GM19025 (cell line): ENCODE results near the gene KCNMA1.

Source experiments
- ATAC-seq: cut with Tn5 transposase; IDR thresholded peaks from one replicate; pipeline ENCODE4 v1.9.1; 2021; ENCODE audit warnings: mild to moderate bottlenecking, low read depth, moderate library complexity; ENCODE audit not compliant: unreplicated experiment

Gene KCNMA1

GRCh38 chr10:77027576-77027975 lies 610.0 kb downstream of the KCNMA1 start:
- ATAC-seq = peak; percentile 78

GRCh38 chr10:77027141-77027540 lies 610.5 kb downstream of the KCNMA1 start:
- no peak for ATAC-seq

- no peak for ATAC-seq
Observed at GRCh38 chr10:77026148-77026547, 611.5 kb downstream of the KCNMA1 start.

GRCh38 chr10:77024461-77024860 lies 613.1 kb downstream of the KCNMA1 start:
- ATAC-seq = no peak

- ATAC-seq = no peak
Observed at GRCh38 chr10:77023396-77023795, 614.2 kb downstream of the KCNMA1 start.

GRCh38 chr10:77022671-77023070 lies 614.9 kb downstream of the KCNMA1 start:
- ATAC-seq = no peak

- ATAC-seq = no peak
Observed at GRCh38 chr10:77021966-77022490, 615.6 kb downstream of the KCNMA1 start.

GRCh38 chr10:77020426-77021040 lies 617.1 kb downstream of the KCNMA1 start:
- ATAC-seq = no peak

GRCh38 chr10:77016855-77017254 lies 620.8 kb downstream of the KCNMA1 start:
- ATAC-seq = no peak

- no peak for ATAC-seq
Observed at GRCh38 chr10:77016278-77016815, 621.3 kb downstream of the KCNMA1 start.

GRCh38 chr10:77015360-77015759 lies 622.2 kb downstream of the KCNMA1 start:
- no peak for ATAC-seq

GRCh38 chr10:77012812-77013500 lies 624.7 kb downstream of the KCNMA1 start:
- no peak for ATAC-seq

- ATAC-seq = no peak
Observed at GRCh38 chr10:77011874-77012811, 625.5 kb downstream of the KCNMA1 start.

- ATAC-seq = no peak
Observed at GRCh38 chr10:77010430-77010829, 627.2 kb downstream of the KCNMA1 start.

GRCh38 chr10:77007834-77008233 lies 629.8 kb downstream of the KCNMA1 start:
- ATAC-seq = peak; percentile 74

GRCh38 chr10:77006836-77007511 lies 630.6 kb downstream of the KCNMA1 start:
- ATAC-seq = no peak

GRCh38 chr10:77005871-77006270 lies 631.7 kb downstream of the KCNMA1 start:
- no peak for ATAC-seq

GRCh38 chr10:77004917-77005564 lies 632.6 kb downstream of the KCNMA1 start:
- no peak for ATAC-seq

- no peak for ATAC-seq
Observed at GRCh38 chr10:77002872-77003271, 634.7 kb downstream of the KCNMA1 start.

- no peak for ATAC-seq
Observed at GRCh38 chr10:77001206-77001605, 636.4 kb downstream of the KCNMA1 start.
